IPS DF 4.7 (cell line): ENCODE measurements around the gene S100A14.
"Not testable (repeated sequence)": the region's sequence is repeated elsewhere in the genome, so short reads cannot be mapped to it uniquely, and the experiment has no call there.

Experiments used
- DNase-seq: peaks from one replicate; pipeline ENCODE4 v3.0.0-alpha.2; 2013; ENCODE audit warnings: low spot score; ENCODE audit errors: extremely low read depth

The S100A14 gene

GRCh38 chr1:153588482-153588881, 27.6 kb downstream of the S100A14 start:
- no peak for DNase-seq

- not testable (repeated sequence) for DNase-seq
Observed at GRCh38 chr1:153588033-153588432, 28.1 kb downstream of the S100A14 start.

- no peak for DNase-seq
Observed at GRCh38 chr1:153587314-153587713, 28.8 kb downstream of the S100A14 start.

- no peak for DNase-seq
Observed at GRCh38 chr1:153586347-153586746, 29.8 kb downstream of the S100A14 start.

GRCh38 chr1:153585006-153585405, 31.1 kb downstream of the S100A14 start:
- no peak for DNase-seq

- no peak for DNase-seq
Observed at GRCh38 chr1:153583976-153584375, 32.1 kb downstream of the S100A14 start.

- DNase-seq = not testable (repeated sequence)
Observed at GRCh38 chr1:153583514-153583913, 32.6 kb downstream of the S100A14 start.

GRCh38 chr1:153582836-153583235, 33.3 kb downstream of the S100A14 start:
- DNase-seq = not testable (repeated sequence)

GRCh38 chr1:153578936-153579335, 37.2 kb downstream of the S100A14 start:
- no peak for DNase-seq

- no peak for DNase-seq
Observed at GRCh38 chr1:153578490-153578889, 37.6 kb downstream of the S100A14 start.

- DNase-seq = no peak
Observed at GRCh38 chr1:153577624-153578051, 38.5 kb downstream of the S100A14 start.

- DNase-seq = no peak
Observed at GRCh38 chr1:153577138-153577537, 39.0 kb downstream of the S100A14 start.

GRCh38 chr1:153575497-153575896, 40.6 kb downstream of the S100A14 start:
- not testable (repeated sequence) for DNase-seq

GRCh38 chr1:153575081-153575491, 41.0 kb downstream of the S100A14 start:
- DNase-seq = not testable (repeated sequence)

GRCh38 chr1:153573351-153573750, 42.8 kb downstream of the S100A14 start:
- no peak for DNase-seq

GRCh38 chr1:153572569-153573015, 43.5 kb downstream of the S100A14 start:
- DNase-seq = no peak

GRCh38 chr1:153571706-153572105, 44.4 kb downstream of the S100A14 start:
- DNase-seq = no peak

- DNase-seq = no peak
Observed at GRCh38 chr1:153570874-153571273, 45.3 kb downstream of the S100A14 start.

GRCh38 chr1:153569465-153569864, 46.7 kb downstream of the S100A14 start:
- DNase-seq = no peak

- no peak for DNase-seq
Observed at GRCh38 chr1:153568367-153569099, 47.6 kb downstream of the S100A14 start.

GRCh38 chr1:153567621-153568366, 48.3 kb downstream of the S100A14 start:
- DNase-seq = no peak
